Ovary (tissue), 9 donors: ENCODE measurements around the gene SNHG17. TPM values are rescaled to one million over a fixed set of nuclear protein-coding genes. Genes with fewer than 3 reads are reported as not detected.
"Not testable (repeated sequence)": the region's sequence is repeated elsewhere in the genome, so short reads cannot be mapped to it uniquely, and the experiment has no call there.

Source experiments
- DNase-seq, 5 donors: peaks; one replicate each; pipeline ENCODE4 v3.0.0-alpha.2; 2019 to 2020
- H3K27ac ChIP-seq, 2 donors: fragments of 200-600 bp; one replicate each; pipeline versions ENCODE4 v1.5.1 to v1.8.0; 2019 to 2022
- H3K27me3 ChIP-seq: fragments of 200-600 bp; one replicate; pipeline ENCODE4 v1.8.0; 2022
- H3K36me3 ChIP-seq: fragments of 200-600 bp; sonication (generic); one replicate; pipeline ENCODE4 v1.5.1; 2019
- H3K4me1 ChIP-seq: one replicate; pipeline ENCODE4 v1.8.1; 2013; ENCODE audit warnings: mild to moderate bottlenecking, moderate library complexity; ENCODE audit not compliant: insufficient read depth
- H3K4me3 ChIP-seq: fragments of 200-600 bp; sonication (generic); one replicate; pipeline ENCODE4 v1.5.1; 2017
- H3K9me3 ChIP-seq, 2 donors: fragments of 200-600 bp in 1 of 2; sonication (generic) in 1 of 2; one replicate each; pipeline versions ENCODE4 v1.5.1 to v1.8.1; 2013 to 2019; ENCODE audit warnings: mild to moderate bottlenecking in 1 of 2, moderate library complexity in 1 of 2
- CTCF ChIP-seq, 3 donors: fragments of 450-650 bp in 2 of 3; fragments of 200-600 bp in 1 of 3; IDR thresholded peaks; one replicate each; pipeline versions ENCODE4 v1.5.1 to v1.8.0; 2016 to 2022; ENCODE audit warnings: antibody characterized with exemption in 3 of 3, mild to moderate bottlenecking in 1 of 3
- EP300 ChIP-seq: sonication (generic); formaldehyde crosslinking; IDR thresholded peaks from one replicate; pipeline ENCODE4 v1.6.1; 2017; ENCODE audit warnings: antibody characterized with exemption
- POLR2A ChIP-seq: fragments of 450-650 bp; IDR thresholded peaks from one replicate; pipeline ENCODE4 v1.6.1; 2017; ENCODE audit warnings: antibody characterized with exemption, mild to moderate bottlenecking, moderate library complexity
- WGBS, 3 donors: extraction: QIAGEN DNeasy Blood & Tissue Kit in 1 of 3; methylation state at CpG; one replicate each; pipeline versions ENCODE4 v1.1.5 to v1.1.7; 2013 to 2017; 5-methylcytosine and 5-hydroxymethylcytosine counted together
- intact Hi-C, 4 donors: fragments of 100-400 bp; cut with DNase I; formaldehyde crosslinking; loops; one replicate each; pipeline versions ENCODE4 v1.11.0 to v1.15.1; 2022 to 2023
- polyA plus RNA-seq, 2 donors: library from polyadenylated mRNA; stranded (reverse); fragments of 200-250 nt in 1 of 2; fragments of 350-450 nt in 1 of 2; fragmentation: Illumina TruSeq in 1 of 2; extraction: RNeasy Lipid Tissue Mini Kit (QIAGEN cat#74804) in 1 of 2; gene quantifications; one replicate each; pipeline ENCODE4 v1.2.3, GENCODE V29; 2013 to 2014
- total RNA-seq, 7 donors: library from RNA; depleted of rRNA in 2 of 7; stranded (reverse); fragments of >200 nt in 2 of 7; fragmentation: NEBNext Ultra II Directional in 3 of 7; extraction: Animal tissue kit (Norgen Biotek cat#: 25700) in 3 of 7; gene quantifications; one replicate each; pipeline versions ENCODE4 v1.1.0 to v1.2.4, GENCODE V29; 2016 to 2023
- donor health status: DM: no; HTN: no; CAD: no; lungs with moderate emphysema.
- donor health status: DM: no; HTN: no; CAD: no.
- donor health status: Bipolar disorder and iron deficiency.
- donor health status: DM: yes; HTN: yes; CAD: no.
- donor health status: DM: no; HTN: no; CAD: no.
- donor health status: DM: yes; HTN: yes; CAD: no.

Gene SNHG17
- total and polyA plus RNA-seq, 9 donors: 22.8 to 72.2 (median 40.1) TPM

GRCh38 chr20:38402816-38403215 lies 32.3 kb downstream of the SNHG17 start:
- no peak overlapping the region for H3K27ac ChIP-seq
- H3K4me3 ChIP-seq: no peak overlapping the region
- 77 to 85% (median 79%) methylated on average over 8 of the region's 8 CpGs for WGBS, 3 donors
- no peaks in the 10 kb centered on the region for H3K9me3 ChIP-seq
- DNase-seq: no peak
- H3K36me3 ChIP-seq: no peaks in the 10 kb centered on the region
- no peak for TF ChIP-seq CTCF (IDR thresholded peaks at IDR 0.05)
- no peak for TF ChIP-seq EP300
- no peak for TF ChIP-seq POLR2A
- no peaks in the 10 kb centered on the region for H3K4me1 ChIP-seq
- intact Hi-C loops: loop anchor here in 3 of 4 donors (10.0 kb wide), 2 partner anchors 68 to 838 kb away; no protein-coding TSS in a partner anchor
- H3K27me3 ChIP-seq: no peaks in the 10 kb centered on the region

GRCh38 chr20:38402089-38402488 lies 33.0 kb downstream of the SNHG17 start:
- WGBS, 3 donors: 91 to 97% (median 95%) methylated on average over 5 of the region's 5 CpGs

GRCh38 chr20:38395751-38396395 lies 39.3 kb downstream of the SNHG17 start:
- H3K4me1 ChIP-seq, H3K27me3 ChIP-seq, DNase-seq, H3K27ac ChIP-seq, intact Hi-C loops, H3K9me3 ChIP-seq, H3K36me3 ChIP-seq, H3K4me3 ChIP-seq: not testable (repeated sequence)
- WGBS, 3 donors: 79 to 89% (median 85%) methylated on average over 2 of the region's 2 CpGs

More at GRCh38 chr20:38402089-38402488, 33.0 kb downstream of the SNHG17 start:
- Histone ChIP-seq H3K4me1 (no peaks in the 10 kb centered on the region), H3K4me3 (no peak overlapping the region), H3K9me3 (no peaks in the 10 kb centered on the region), H3K36me3 (no peaks in the 10 kb centered on the region), H3K27ac (no peak overlapping the region), H3K27me3 (no peaks in the 10 kb centered on the region)
- no peak for DNase-seq
- TF ChIP-seq CTCF (IDR thresholded peaks at IDR 0.05) (no peak), POLR2A (no peak), EP300 (no peak)
- intact Hi-C loops: loop anchor here in 3 of 4 donors (10.0 kb wide), 2 partner anchors 67 to 837 kb away; no protein-coding TSS in a partner anchor

GRCh38 chr20:38395165-38395564 lies 40.0 kb downstream of the SNHG17 start:
- Histone ChIP-seq H3K27ac (no peak overlapping the region), H3K27me3 (no peaks in the 10 kb centered on the region), H3K9me3 (no peaks in the 10 kb centered on the region), H3K36me3 (no peaks in the 10 kb centered on the region), H3K4me3 (no peak overlapping the region), H3K4me1 (peaks cover 3% of the 10 kb centered on the region)
- peak in 1 of 5 donors; percentile 39 for DNase-seq
- WGBS, 3 donors: 2 to 5% (median 5%) methylated on average over 2 of the region's 2 CpGs
- intact Hi-C loops: no loop called here
- no peak for TF ChIP-seq CTCF (IDR thresholded peaks at IDR 0.05)
- TF ChIP-seq EP300: no peak
- no peak for TF ChIP-seq POLR2A

GRCh38 chr20:38393259-38393658 lies 41.9 kb downstream of the SNHG17 start:
- DNase-seq: no peak
- intact Hi-C loops: no loop called here
- Histone ChIP-seq H3K9me3 (no peaks in the 10 kb centered on the region), H3K27me3 (no peaks in the 10 kb centered on the region), H3K4me1 (peaks cover 3% of the 10 kb centered on the region), H3K4me3 (no peak overlapping the region), H3K36me3 (no peaks in the 10 kb centered on the region), H3K27ac (no peak overlapping the region)
- TF ChIP-seq CTCF (IDR thresholded peaks at IDR 0.05) (no peak), EP300 (no peak), POLR2A (no peak)
- 74 to 80% (median 75%) methylated on average over 5 of the region's 5 CpGs for WGBS, 3 donors
